Measurements from ENCODE around the gene BACH1.

The BACH1 gene

GRCh38 chr21:29384683-29385359 is 86.1 kb downstream of the BACH1 start:
- H3K4me3 Mint-ChIP-seq: no peak overlapping the region
- no peaks in the 10 kb centered on the region for H3K27me3 Mint-ChIP-seq (ENCODE audit: low read depth)

DNA sequence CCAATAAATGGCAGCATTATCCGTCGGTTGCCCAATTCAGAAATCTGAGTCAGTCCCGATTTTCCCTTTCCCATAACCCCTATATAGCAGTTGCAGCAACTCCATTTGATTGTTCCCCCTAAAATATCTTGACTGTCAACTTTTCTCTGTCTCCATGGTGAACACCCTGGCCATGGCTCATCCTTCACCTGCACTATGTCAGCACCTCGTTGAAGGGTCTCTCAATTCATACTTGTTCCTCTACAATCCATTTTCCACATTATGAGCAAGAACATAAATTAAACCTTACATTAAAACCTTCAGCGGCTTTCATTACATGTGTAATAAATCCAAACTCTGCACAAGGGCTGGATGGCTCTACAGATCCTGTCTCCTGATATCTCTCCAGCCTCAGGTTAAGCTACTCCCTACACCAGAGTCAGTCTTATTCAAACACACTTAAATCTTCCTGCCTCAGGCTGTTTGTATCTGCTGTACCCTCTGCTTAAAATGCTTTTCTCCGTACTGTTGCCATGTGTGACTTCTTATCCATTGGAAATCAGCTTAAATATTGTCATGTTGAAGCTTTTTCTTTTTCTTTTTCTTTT is 87.3 kb downstream of the BACH1 start:
- Mint-ChIP-seq H3K4me1 (ENCODE audit: low read depth) (no peaks in the 10 kb centered on the region), H3K27ac (no peak overlapping the region), H3K27me3 (ENCODE audit: low read depth) (no peaks in the 10 kb centered on the region), H3K4me3 (no peak overlapping the region), H3K36me3 (ENCODE audit: low read depth) (peaks cover 1% of the 10 kb centered on the region), H3K9me3 (no peaks in the 10 kb centered on the region)

More at GRCh38 chr21:29384683-29385359, 86.1 kb downstream of the BACH1 start:
- no peaks in the 10 kb centered on the region for H3K4me1 Mint-ChIP-seq (ENCODE audit: low read depth)
- H3K27ac Mint-ChIP-seq: no peak overlapping the region
- H3K36me3 Mint-ChIP-seq (ENCODE audit: low read depth): peaks cover 1% of the 10 kb centered on the region
- H3K9me3 Mint-ChIP-seq: no peaks in the 10 kb centered on the region

DNA sequence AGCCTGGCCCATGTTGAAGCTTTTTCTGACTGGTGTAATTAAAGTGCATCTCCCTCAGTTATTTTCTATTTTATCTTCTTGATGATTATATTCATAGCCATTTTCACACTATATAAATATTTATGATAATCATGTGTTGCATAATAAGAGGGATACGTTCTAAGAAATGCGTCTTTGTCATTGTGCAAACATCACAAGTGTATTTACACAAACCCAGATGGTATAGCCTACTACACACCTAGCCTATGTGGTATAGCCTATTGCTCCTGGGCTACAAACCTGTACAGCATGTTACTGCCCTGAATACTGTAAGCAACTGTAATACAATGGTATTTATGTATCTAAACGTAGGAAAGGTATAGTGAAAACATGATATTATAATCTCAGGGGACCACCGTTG is 88.1 kb downstream of the BACH1 start:
- Mint-ChIP-seq H3K36me3 (ENCODE audit: low read depth) (peaks cover 1% of the 10 kb centered on the region), H3K9me3 (no peaks in the 10 kb centered on the region), H3K27ac (no peak overlapping the region), H3K27me3 (ENCODE audit: low read depth) (no peaks in the 10 kb centered on the region), H3K4me3 (no peak overlapping the region), H3K4me1 (ENCODE audit: low read depth) (no peaks in the 10 kb centered on the region)

GRCh38 chr21:29387598-29387997 is 88.9 kb downstream of the BACH1 start:
- no peak overlapping the region for H3K27ac Mint-ChIP-seq
- no peak overlapping the region for H3K4me3 Mint-ChIP-seq
- no peaks in the 10 kb centered on the region for H3K27me3 Mint-ChIP-seq (ENCODE audit: low read depth)
- H3K36me3 Mint-ChIP-seq (ENCODE audit: low read depth): peaks cover 1% of the 10 kb centered on the region
- H3K4me1 Mint-ChIP-seq (ENCODE audit: low read depth): no peaks in the 10 kb centered on the region
- H3K9me3 Mint-ChIP-seq: no peaks in the 10 kb centered on the region

GRCh38 chr21:29389136-29389535 is 90.4 kb downstream of the BACH1 start:
- Mint-ChIP-seq H3K4me3 (no peak overlapping the region), H3K36me3 (ENCODE audit: low read depth) (no peaks in the 10 kb centered on the region), H3K27me3 (ENCODE audit: low read depth) (no peaks in the 10 kb centered on the region), H3K9me3 (no peaks in the 10 kb centered on the region), H3K27ac (no peak overlapping the region), H3K4me1 (ENCODE audit: low read depth) (no peaks in the 10 kb centered on the region)

DNA sequence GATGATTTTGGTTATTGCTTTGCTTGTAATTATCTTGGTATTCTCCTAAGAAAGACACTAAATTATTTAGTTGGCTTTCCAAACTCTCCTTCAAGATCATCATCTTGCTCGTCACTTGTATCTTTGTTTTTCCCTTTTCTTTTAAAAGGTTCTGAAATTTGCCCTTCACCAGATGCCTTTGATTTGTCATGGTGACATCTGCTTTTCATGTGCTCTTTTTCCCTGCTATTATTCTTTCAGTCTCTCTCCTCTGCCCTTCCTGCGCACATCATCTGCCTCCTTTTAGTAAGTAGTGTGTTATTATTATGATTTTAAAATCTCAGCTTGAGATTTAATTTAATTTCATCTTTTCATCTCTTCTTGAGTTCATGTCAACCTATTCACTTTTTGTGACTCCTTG is 92.1 kb downstream of the BACH1 start:
- Mint-ChIP-seq H3K27ac (no peak overlapping the region), H3K9me3 (no peaks in the 10 kb centered on the region), H3K4me1 (ENCODE audit: low read depth) (no peaks in the 10 kb centered on the region), H3K27me3 (ENCODE audit: low read depth) (no peaks in the 10 kb centered on the region), H3K4me3 (no peak overlapping the region), H3K36me3 (ENCODE audit: low read depth) (no peaks in the 10 kb centered on the region)

DNA sequence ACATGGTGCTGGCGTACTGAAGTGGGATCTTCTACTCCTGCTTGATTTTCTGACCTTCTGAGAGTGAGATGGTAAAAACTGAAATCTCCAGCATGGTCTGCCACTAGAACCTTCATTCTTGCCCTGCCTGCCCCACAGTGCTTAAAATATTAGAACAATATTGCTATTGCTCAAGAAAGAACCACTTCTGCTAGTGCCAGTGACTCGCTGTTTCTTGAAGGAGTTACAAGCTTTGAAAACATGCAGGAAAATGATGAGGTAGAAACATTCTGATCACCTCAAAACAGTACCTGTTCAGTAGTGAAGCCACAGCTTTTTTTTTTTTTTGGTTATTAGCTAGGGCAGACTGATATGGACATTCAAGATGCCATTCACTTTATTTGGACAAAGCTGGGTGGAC is 95.3 kb downstream of the BACH1 start:
- H3K9me3 Mint-ChIP-seq: peaks cover 6% of the 10 kb centered on the region
- H3K4me1 Mint-ChIP-seq (ENCODE audit: low read depth): no peaks in the 10 kb centered on the region
- no peak overlapping the region for H3K27ac Mint-ChIP-seq
- H3K36me3 Mint-ChIP-seq (ENCODE audit: low read depth): peaks cover 4% of the 10 kb centered on the region
- no peaks in the 10 kb centered on the region for H3K27me3 Mint-ChIP-seq (ENCODE audit: low read depth)
- H3K4me3 Mint-ChIP-seq: no peak overlapping the region
